Left lung (tissue), 10 donors: ENCODE results near the gene AOPEP. TPM values are rescaled to one million over a fixed set of nuclear protein-coding genes. Genes with fewer than 3 reads are reported as not detected.

ENCODE experiments used
- ATAC-seq: fragments of 200-7000 bp; cut with Tn5 transposase; one replicate; pipeline ENCODE4 v1.9.1; 2020; ENCODE audit warnings: moderate library complexity
- DNase-seq, 4 donors: peaks; one replicate each; pipeline ENCODE4 v3.0.0-alpha.2; 2013 to 2020
- H3K27ac ChIP-seq, 2 donors: fragments of 200-600 bp; sonication (generic) in 1 of 2; one replicate each; pipeline versions ENCODE4 v1.5.0 to v1.8.0; 2020 to 2021
- H3K27me3 ChIP-seq, 2 donors: fragments of 200-600 bp; sonication (generic) in 1 of 2; one replicate each; pipeline versions ENCODE4 v1.5.0 to v1.8.0; 2020 to 2021
- H3K36me3 ChIP-seq, 2 donors: fragments of 200-600 bp; sonication (generic) in 1 of 2; one replicate each; pipeline versions ENCODE4 v1.5.0 to v1.8.0; 2020 to 2021
- H3K4me1 ChIP-seq, 2 donors: fragments of 200-600 bp; one replicate each; pipeline ENCODE4 v1.8.0; 2021
- H3K4me3 ChIP-seq, 2 donors: fragments of 200-600 bp; sonication (generic) in 1 of 2; one replicate each; pipeline versions ENCODE4 v1.5.0 to v1.8.0; 2020 to 2021; ENCODE audit warnings: mild to moderate bottlenecking in 1 of 2
- H3K9me3 ChIP-seq, 2 donors: fragments of 200-600 bp; sonication (generic) in 1 of 2; one replicate each; pipeline versions ENCODE4 v1.5.0 to v1.8.0; 2020 to 2021
- CTCF ChIP-seq, 2 donors: fragments of 200-600 bp; sonication (generic) in 1 of 2; IDR thresholded peaks; one replicate each; pipeline versions ENCODE4 v1.5.0 to v1.8.0; 2021; ENCODE audit warnings: antibody characterized with exemption in 2 of 2
- intact Hi-C, 2 donors: fragments of 100-400 bp; cut with DNase I; formaldehyde crosslinking; loops; one replicate each; pipeline versions ENCODE4 v1.11.2 to v1.14.2; 2022
- polyA plus RNA-seq, 6 donors: library from polyadenylated mRNA; unstranded; fragments of 120-200 nt; gene quantifications; one replicate each; pipeline ENCODE4 v1.2.1, GENCODE V29; 2013; ENCODE audit not compliant: insufficient read length in 6 of 6
- total RNA-seq, 2 donors: library from RNA; stranded (reverse); fragmentation: NEBNext Ultra II Directional; extraction: Animal tissue kit (Norgen Biotek cat#: 25700); gene quantifications; one replicate each; pipeline ENCODE4 v1.2.1, GENCODE V29; 2021
- donor health status: DM: no; HTN: yes; CAD: no.
- donor health status: DM: no; HTN: no; CAD: no.

AOPEP gene
- total and polyA plus RNA-seq, 8 donors: 32.5 to 83.2 (median 39.9) TPM

DNA sequence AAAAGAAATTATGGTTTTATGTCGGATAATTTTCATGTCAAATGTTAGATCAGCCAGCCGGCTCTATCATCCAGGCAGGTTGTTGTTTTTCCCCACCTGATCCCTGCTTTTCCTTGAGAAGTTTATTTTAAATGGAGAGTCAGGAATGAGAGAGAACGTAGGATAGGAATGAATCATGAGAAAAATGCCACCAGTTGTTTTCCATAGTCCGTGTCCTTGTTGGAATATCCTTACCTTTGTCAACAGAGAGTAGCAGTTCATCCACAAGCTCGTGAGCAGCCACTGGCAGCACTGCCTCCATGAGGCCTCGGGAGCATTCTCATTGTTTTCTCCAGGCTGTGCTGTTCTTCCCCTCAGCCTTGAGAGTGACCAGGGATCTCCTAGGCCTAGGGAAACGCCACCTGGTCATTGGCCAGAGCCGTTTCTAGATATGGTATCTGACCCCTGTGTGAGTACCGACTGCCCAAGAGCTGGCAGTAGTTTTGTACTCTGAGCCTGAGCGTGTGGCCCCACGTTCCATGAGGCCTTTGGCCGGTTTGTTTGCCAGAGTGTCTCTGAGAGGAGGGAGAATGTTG lies 297.7 kb downstream of the AOPEP start:
- peaks cover 36 to 70% of the 10 kb centered on the region in 2 donors for H3K4me1 ChIP-seq
- no peak for TF ChIP-seq CTCF (IDR thresholded peaks at IDR 0.05)
- peaks cover 0 to 10% of the 10 kb centered on the region in 2 donors for H3K36me3 ChIP-seq
- DNase-seq (no peak), ATAC-seq (no peak)
- no peaks in the 10 kb centered on the region for H3K9me3 ChIP-seq
- no peaks in the 10 kb centered on the region for H3K27me3 ChIP-seq
- H3K27ac ChIP-seq: peak overlapping the region; percentile 24 to 76
- H3K4me3 ChIP-seq: no peak overlapping the region
- intact Hi-C loops: no loop called here

GRCh38 chr9:95025213-95026147 lies 299.0 kb downstream of the AOPEP start:
- peaks cover 40 to 64% of the 10 kb centered on the region in 2 donors for H3K4me1 ChIP-seq
- intact Hi-C loops: no loop called here
- H3K27ac ChIP-seq: peak overlapping the region; percentile 24 to 76

DNA sequence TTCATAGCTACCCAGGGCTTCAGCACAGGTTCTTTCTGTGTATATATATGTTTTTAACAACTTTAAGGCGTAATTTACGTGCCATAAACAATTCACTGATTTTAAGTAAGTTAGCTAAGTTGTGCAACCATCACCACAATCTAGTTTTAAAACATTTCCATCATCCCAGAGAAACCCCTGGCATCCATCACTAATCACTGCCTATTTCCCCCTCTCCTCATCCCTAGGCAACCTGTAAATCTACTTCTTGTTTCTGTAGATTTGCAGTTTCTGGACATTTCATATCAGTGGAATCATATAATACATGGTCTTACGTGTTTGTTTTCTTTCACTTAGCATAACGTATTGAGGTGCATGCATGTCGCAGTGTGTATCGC lies 299.6 kb downstream of the AOPEP start:
- Histone ChIP-seq H3K27me3 (no peaks in the 10 kb centered on the region), H3K9me3 (no peaks in the 10 kb centered on the region), H3K27ac (peak overlapping the region; percentile 24 to 76), H3K4me3 (no peak overlapping the region), H3K36me3 (no peaks in the 10 kb centered on the region), H3K4me1 (peaks cover 45 to 64% of the 10 kb centered on the region in 2 donors)
- no peak for TF ChIP-seq CTCF (IDR thresholded peaks at IDR 0.05)
- intact Hi-C loops: no loop called here
- ATAC-seq (no peak), DNase-seq (no peak)

More at GRCh38 chr9:95025213-95026147, 299.0 kb downstream of the AOPEP start:
- DNase-seq (peak in 3 of 4 donors; percentile 70 to 90 (median 71)), ATAC-seq (peak; percentile 77)
- no peaks in the 10 kb centered on the region for H3K9me3 ChIP-seq
- H3K36me3 ChIP-seq: peaks cover 0 to 1% of the 10 kb centered on the region in 2 donors
- TF ChIP-seq CTCF (IDR thresholded peaks at IDR 0.05): peak in 1 of 2 donors; percentile 10
- H3K4me3 ChIP-seq: no peak overlapping the region
- no peaks in the 10 kb centered on the region for H3K27me3 ChIP-seq

GRCh38 chr9:95027914-95028852 lies 301.7 kb downstream of the AOPEP start:
- H3K36me3 ChIP-seq: no peaks in the 10 kb centered on the region
- no peak overlapping the region for H3K4me3 ChIP-seq
- H3K9me3 ChIP-seq: no peaks in the 10 kb centered on the region
- TF ChIP-seq CTCF (IDR thresholded peaks at IDR 0.05): no peak
- ATAC-seq: peak; percentile 70
- peaks cover 53 to 67% of the 10 kb centered on the region in 2 donors for H3K4me1 ChIP-seq
- peak overlapping the region in 1 of 2 donors; percentile 15 for H3K27ac ChIP-seq
- H3K27me3 ChIP-seq: no peaks in the 10 kb centered on the region
- peak in 1 of 4 donors; percentile 48 for DNase-seq
- intact Hi-C loops: no loop called here
